GM10248 (cell line): ENCODE data around the gene PALLD.
A peak's percentile ranks its signal among the peaks of the same experiment; 100 is the strongest.

ENCODE experiments used
- CTCF ChIA-PET: fragments of 300-600 bp; sonication (Branson Sonifier 250); formaldehyde crosslinking; extraction: SDS; loops from one replicate; lab custom pipeline; 2021; ENCODE audit warnings: antibody characterized with exemption; lab: Yijun Ruan, JAX
- POLR2A ChIA-PET: fragments of 350-650 bp; sonication (Branson Sonifier 250); formaldehyde crosslinking; extraction: SDS; loops from one replicate; lab custom pipeline; 2020; ENCODE audit warnings: antibody characterized with exemption; lab: Yijun Ruan, JAX
- DNase-seq: peaks from one replicate; pipeline ENCODE4 v3.0.0; 2012; ENCODE audit errors: extremely low spot score
- CTCF ChIP-seq: IDR thresholded peaks from 2 replicates; pipeline ENCODE4 v1.5.1; 2012; ENCODE audit warnings: mild to moderate bottlenecking, low read depth; ENCODE audit errors: extremely low read depth, missing control alignments, control extremely low read depth

Gene PALLD

GRCh38 chr4:168877511-168878491 is 380.9 kb downstream of the PALLD start:
- ChIA-PET POLR2A (no interaction called here), CTCF (interaction anchor here (0.9 kb wide), 1 partner anchor 47 kb away, joined by 3 read pairs; no protein-coding TSS in a partner anchor)
- TF ChIP-seq CTCF, result no peak
- DNase-seq, result peak; percentile 42

- ChIA-PET POLR2A (no interaction called here), CTCF (no interaction called here)
- no peak for TF ChIP-seq CTCF
- no peak for DNase-seq
Observed at GRCh38 chr4:168878623-168879022, 381.8 kb downstream of the PALLD start.

- no peak for TF ChIP-seq CTCF
- ChIA-PET POLR2A (no interaction called here), CTCF (interaction anchor here (1.4 kb wide), 1 partner anchor 19 kb away, joined by 3 read pairs; no protein-coding TSS in a partner anchor)
- peak; percentile 22 for DNase-seq
Observed at GRCh38 chr4:168879188-168879587, 382.3 kb downstream of the PALLD start.

- DNase-seq, result no peak
- POLR2A ChIA-PET, result no interaction called here
- TF ChIP-seq CTCF, result no peak
- CTCF ChIA-PET, result interaction anchor here (1.4 kb wide), 1 partner anchor 18 kb away, joined by 3 read pairs; no protein-coding TSS in a partner anchor
Observed at GRCh38 chr4:168880072-168880675, 383.3 kb downstream of the PALLD start.

- DNase-seq, result peak; percentile 18
- POLR2A ChIA-PET, result interaction anchor here (0.5 kb wide), 1 partner anchor 129 kb away, joined by 4 read pairs; the partner anchor contains the start of gene CBR4
- CTCF ChIA-PET, result interaction anchor here (2.6 kb wide), 1 partner anchor 11 kb away, joined by 9 read pairs; no protein-coding TSS in a partner anchor
- no peak for TF ChIP-seq CTCF
Observed at GRCh38 chr4:168880811-168881595, 384.2 kb downstream of the PALLD start.
